DND-41 (cell line): Measurements from ENCODE around the gene FBRS.

Experiments
- ATAC-seq: fragments of 200-7000 bp; cut with Tn5 transposase; 3 replicates; pipeline ENCODE4 v1.9.1; 2021; ENCODE audit warnings: low read depth; ENCODE audit not compliant: insufficient read depth
- DNase-seq: peaks from one replicate; pipeline ENCODE4 v3.0.0-alpha.2; 2020
- H2AFZ ChIP-seq: 2 replicates; pipeline ENCODE4 v1.6.0; 2012; ENCODE audit warnings: low read depth, low read length
- H3K27ac ChIP-seq: 2 replicates; pipeline ENCODE4 v1.5.1; 2012; ENCODE audit warnings: low read length, inconsistent platforms
- H3K27me3 ChIP-seq: fragments of 200-600 bp; sonication (generic); 2 replicates; pipeline ENCODE4 v1.6.0; 2012; ENCODE audit warnings: low read length, mild to moderate bottlenecking, inconsistent platforms; ENCODE audit not compliant: insufficient read depth, poor library complexity
- H3K36me3 ChIP-seq: 2 replicates; pipeline ENCODE4 v1.5.1; 2012; ENCODE audit warnings: low read length, inconsistent platforms; ENCODE audit not compliant: insufficient read depth
- H3K4me1 ChIP-seq: 2 replicates; pipeline ENCODE4 v1.5.1; 2012; ENCODE audit warnings: mild to moderate bottlenecking, low read length; ENCODE audit not compliant: insufficient read depth
- H3K4me2 ChIP-seq: 2 replicates; pipeline ENCODE4 v1.6.0; 2012; ENCODE audit warnings: mild to moderate bottlenecking, moderate library complexity, low read length, inconsistent platforms; ENCODE audit not compliant: insufficient read depth
- H3K4me3 ChIP-seq, 2 experiments: fragments of 200-600 bp in 1 of 2; shearing (Covaris generic) in 1 of 2; 2 replicates each; pipeline ENCODE4 v1.5.1; 2012 to 2016; ENCODE audit warnings: inconsistent platforms in 2 of 2, low read length in 2 of 2, mild to moderate bottlenecking in 2 of 2, low read depth in 1 of 2, moderate library complexity in 1 of 2
- H3K79me2 ChIP-seq: 2 replicates; pipeline ENCODE4 v1.6.0; 2012; ENCODE audit warnings: low read length, inconsistent platforms; ENCODE audit not compliant: insufficient read depth
- H3K9ac ChIP-seq: 2 replicates; pipeline ENCODE4 v1.6.0; 2012; ENCODE audit warnings: low read depth, mild to moderate bottlenecking, inconsistent platforms, low read length, moderate library complexity
- H3K9me3 ChIP-seq: 2 replicates; pipeline ENCODE4 v1.5.1; 2012; ENCODE audit warnings: low read length, moderate library complexity, mild to moderate bottlenecking, inconsistent platforms; ENCODE audit not compliant: insufficient read depth, severe bottlenecking
- H4K20me1 ChIP-seq: 2 replicates; pipeline ENCODE4 v1.6.0; 2012; ENCODE audit warnings: low read length; ENCODE audit not compliant: insufficient read depth
- EZH2 ChIP-seq: IDR thresholded peaks from 3 replicates; pipeline ENCODE4 v1.6.1; 2012; ENCODE audit warnings: borderline replicate concordance, low read depth, mild to moderate bottlenecking, moderate library complexity, low read length, inconsistent platforms; ENCODE audit not compliant: severe bottlenecking
- TF ChIP-seq, protein P1 (sequence below): IDR thresholded peaks from 2 replicates; pipeline ENCODE4 v1.5.1; 2012; ENCODE audit warnings: borderline replicate concordance, low read length, moderate library complexity, mild to moderate bottlenecking; ENCODE audit not compliant: poor library complexity, severe bottlenecking; ENCODE audit errors: extremely low read depth

The FBRS gene

DNA sequence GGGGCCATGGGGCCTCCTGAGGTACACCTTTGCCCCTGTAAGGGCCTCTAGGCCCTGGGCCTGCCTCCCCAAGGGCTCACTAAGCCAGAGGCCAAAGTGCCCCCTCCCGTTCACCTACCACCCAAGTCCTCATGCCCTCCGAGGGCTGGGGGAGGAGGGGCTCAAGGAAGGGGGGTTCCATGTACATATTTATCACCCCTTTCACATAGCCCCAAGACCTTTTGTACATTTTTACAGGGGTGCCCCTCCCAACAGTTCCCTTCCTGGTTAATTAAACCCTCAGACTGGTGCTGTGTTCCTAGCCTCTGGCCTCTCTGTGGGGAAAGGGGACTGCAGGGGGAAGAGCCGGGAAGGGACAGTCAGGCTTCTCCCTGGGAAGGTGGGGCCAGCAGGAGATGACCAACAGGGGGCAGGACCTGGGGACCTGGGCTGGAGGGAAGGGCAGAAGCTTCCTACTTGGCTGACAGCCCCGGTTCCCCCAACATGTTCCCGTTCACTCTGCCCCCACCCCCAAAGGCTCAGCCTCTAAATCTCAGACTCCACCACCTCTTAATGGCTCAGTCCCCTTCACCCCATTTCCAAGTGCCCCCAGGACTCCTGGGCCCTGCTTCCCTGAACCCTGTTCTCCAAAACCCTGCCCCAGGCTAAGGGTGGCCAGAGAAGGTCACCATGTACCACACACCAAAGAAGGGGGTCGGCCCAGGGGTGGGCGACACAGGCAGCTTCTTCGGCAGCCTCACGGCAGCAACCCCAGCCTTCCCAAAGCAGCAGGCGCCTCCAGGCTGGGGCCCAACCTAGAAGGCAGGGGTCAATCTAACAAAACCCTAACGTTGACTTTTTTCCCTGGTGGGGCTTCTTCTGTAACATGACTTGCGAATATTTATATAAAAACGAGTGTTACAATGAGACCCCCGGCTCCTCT lies 11.9 kb downstream of the FBRS start:
- Histone ChIP-seq H3K4me1 (no peaks in the 10 kb centered on the region), H3K9me3 (no peaks in the 10 kb centered on the region), H3K36me3 (peaks cover 48% of the 10 kb centered on the region), H3K4me2 (no peak overlapping the region), H4K20me1 (peaks cover 10% of the 10 kb centered on the region), H3K9ac (no peak overlapping the region), H3K27me3 (no peaks in the 10 kb centered on the region), H2AFZ (no peak overlapping the region), H3K79me2 (no peaks in the 10 kb centered on the region), H3K27ac (no peak overlapping the region), H3K4me3 (no peak overlapping the region)
- TF ChIP-seq, protein P1, sequence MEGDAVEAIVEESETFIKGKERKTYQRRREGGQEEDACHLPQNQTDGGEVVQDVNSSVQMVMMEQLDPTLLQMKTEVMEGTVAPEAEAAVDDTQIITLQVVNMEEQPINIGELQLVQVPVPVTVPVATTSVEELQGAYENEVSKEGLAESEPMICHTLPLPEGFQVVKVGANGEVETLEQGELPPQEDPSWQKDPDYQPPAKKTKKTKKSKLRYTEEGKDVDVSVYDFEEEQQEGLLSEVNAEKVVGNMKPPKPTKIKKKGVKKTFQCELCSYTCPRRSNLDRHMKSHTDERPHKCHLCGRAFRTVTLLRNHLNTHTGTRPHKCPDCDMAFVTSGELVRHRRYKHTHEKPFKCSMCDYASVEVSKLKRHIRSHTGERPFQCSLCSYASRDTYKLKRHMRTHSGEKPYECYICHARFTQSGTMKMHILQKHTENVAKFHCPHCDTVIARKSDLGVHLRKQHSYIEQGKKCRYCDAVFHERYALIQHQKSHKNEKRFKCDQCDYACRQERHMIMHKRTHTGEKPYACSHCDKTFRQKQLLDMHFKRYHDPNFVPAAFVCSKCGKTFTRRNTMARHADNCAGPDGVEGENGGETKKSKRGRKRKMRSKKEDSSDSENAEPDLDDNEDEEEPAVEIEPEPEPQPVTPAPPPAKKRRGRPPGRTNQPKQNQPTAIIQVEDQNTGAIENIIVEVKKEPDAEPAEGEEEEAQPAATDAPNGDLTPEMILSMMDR: no peak
- TF ChIP-seq EZH2: no peak
- DNase-seq: no peak
- peak; percentile 15; the same call in 1 of the 3 replicates for ATAC-seq

DNA sequence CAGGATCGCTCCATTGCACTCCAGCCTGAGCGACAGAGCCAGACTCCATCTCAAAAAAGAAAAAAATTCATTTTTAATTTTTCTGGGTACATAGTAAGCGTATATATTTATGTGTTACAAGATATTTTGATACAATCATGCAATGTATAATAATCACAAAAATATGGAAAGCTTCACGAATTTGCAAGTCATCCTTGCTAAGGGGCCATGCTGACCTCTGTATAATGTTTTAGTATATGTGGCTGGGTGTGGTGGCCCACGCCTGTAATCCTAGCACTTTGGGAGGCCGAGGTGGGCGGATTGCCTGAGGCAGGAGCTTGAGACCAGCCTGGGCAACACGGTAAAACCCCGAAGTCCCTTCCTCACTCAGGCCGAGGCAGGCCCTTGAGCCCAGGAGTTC lies 16.9 kb downstream of the FBRS start:
- DNase-seq (no peak), ATAC-seq (no peak)
- Histone ChIP-seq H3K4me1 (no peaks in the 10 kb centered on the region), H3K79me2 (no peaks in the 10 kb centered on the region), H2AFZ (no peak overlapping the region), H4K20me1 (no peaks in the 10 kb centered on the region), H3K27ac (no peak overlapping the region), H3K9me3 (no peaks in the 10 kb centered on the region), H3K4me2 (no peak overlapping the region), H3K9ac (no peak overlapping the region), H3K36me3 (peaks cover 4% of the 10 kb centered on the region), H3K4me3 (no peak overlapping the region), H3K27me3 (no peaks in the 10 kb centered on the region)
- TF ChIP-seq, protein P1: no peak
- TF ChIP-seq EZH2: no peak

DNA sequence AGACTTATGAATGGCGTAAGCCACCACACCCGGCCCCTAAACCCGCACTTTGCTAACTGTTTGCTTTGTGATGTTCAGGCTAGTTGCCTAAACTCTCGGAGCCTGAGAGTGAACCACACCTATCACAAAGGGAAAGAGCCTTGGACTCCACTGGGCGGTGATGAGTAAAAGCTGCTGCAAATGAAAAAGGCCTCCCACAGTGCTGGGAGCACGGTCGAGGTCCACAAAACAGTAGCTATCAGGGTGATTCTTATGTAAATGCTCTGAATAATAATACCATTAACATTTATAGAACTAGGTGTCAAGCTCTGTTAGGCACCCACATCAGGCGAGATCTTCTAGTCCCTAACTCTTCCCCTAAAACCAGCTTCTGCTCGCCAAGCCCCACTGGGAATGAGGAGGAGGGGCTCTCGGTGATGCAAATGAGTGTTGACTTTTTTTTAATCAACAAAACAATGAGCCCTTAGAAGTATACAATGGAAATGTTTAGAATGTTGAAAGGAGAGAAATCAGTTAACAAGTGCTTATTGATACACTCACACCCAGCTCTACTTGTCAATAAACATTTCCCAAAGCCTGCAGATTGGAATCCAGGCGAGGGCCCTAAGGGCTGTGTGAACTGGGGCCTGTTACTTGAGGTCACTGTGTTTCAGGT lies 19.8 kb downstream of the FBRS start:
- H3K4me2 ChIP-seq: no peak overlapping the region
- TF ChIP-seq, protein P1: no peak
- no peak for TF ChIP-seq EZH2

More for the DNA sequence above, 19.8 kb downstream of the FBRS start:
- H3K9ac ChIP-seq: no peak overlapping the region
- DNase-seq: no peak
- H3K27ac ChIP-seq: no peak overlapping the region
- no peaks in the 10 kb centered on the region for H4K20me1 ChIP-seq
- no peak overlapping the region for H2AFZ ChIP-seq
- H3K36me3 ChIP-seq: no peaks in the 10 kb centered on the region
- no peaks in the 10 kb centered on the region for H3K27me3 ChIP-seq
- no peak for ATAC-seq
- no peaks in the 10 kb centered on the region for H3K9me3 ChIP-seq
- H3K4me3 ChIP-seq: no peak overlapping the region
- no peaks in the 10 kb centered on the region for H3K79me2 ChIP-seq
- H3K4me1 ChIP-seq: no peaks in the 10 kb centered on the region
